PFSK-1 (cell line): ENCODE results near the gene ARNT2.

ENCODE experiments used
- FOXP2 ChIP-seq: optimal IDR thresholded peaks from 2 replicates; pipeline ENCODE3; 2011; ENCODE audit warnings: borderline replicate concordance, control low read depth, inconsistent platforms; ENCODE audit not compliant: insufficient read depth; ENCODE audit errors: extremely low read length, extremely low read depth
- POLR2AphosphoS5 ChIP-seq: IDR thresholded peaks from 2 replicates; pipeline ENCODE4 v1.6.1; 2012; ENCODE audit warnings: low read depth, mild to moderate bottlenecking, control low read depth, low read length, moderate library complexity
- SIN3A ChIP-seq: IDR thresholded peaks from 2 replicates; pipeline ENCODE4 v1.6.1; 2012; ENCODE audit warnings: mild to moderate bottlenecking, low read length, moderate library complexity, borderline replicate concordance; ENCODE audit not compliant: insufficient read depth
- TAF1 ChIP-seq: IDR thresholded peaks from 2 replicates; pipeline ENCODE4 v1.6.1; 2012; ENCODE audit warnings: low read length, control low read depth, borderline replicate concordance; ENCODE audit not compliant: insufficient read depth
- TF ChIP-seq, protein P1 (sequence below), 2 experiments: IDR thresholded peaks; 2 replicates each; pipeline versions ENCODE4 v1.6.1 to v1.8.0; 2011 to 2012; ENCODE audit warnings: low read depth in 2 of 2, low read length in 2 of 2, control low read depth in 1 of 2, inconsistent platforms in 1 of 2, mild to moderate bottlenecking in 1 of 2, moderate library complexity in 1 of 2; ENCODE audit not compliant: insufficient read depth in 1 of 2

Gene ARNT2

DNA sequence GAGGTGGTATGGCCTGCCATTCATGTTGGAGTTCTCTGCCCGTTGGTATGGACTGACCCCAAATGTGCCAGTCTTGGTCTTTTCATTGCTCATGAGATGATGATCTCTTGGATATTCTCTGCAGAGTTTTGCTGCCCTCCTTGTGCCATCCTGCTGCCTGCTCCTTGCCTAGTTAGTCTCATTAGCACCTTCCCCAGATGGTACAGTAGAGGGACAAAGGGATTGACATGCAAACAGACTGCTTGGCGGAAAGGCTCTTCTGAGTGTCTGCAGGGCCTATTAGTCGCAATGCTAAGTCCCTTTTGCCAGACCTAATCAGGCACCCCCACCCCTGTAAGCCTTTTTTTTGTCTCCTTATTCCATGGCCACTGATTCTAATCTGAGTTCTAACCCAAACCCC is 90.6 kb downstream of the ARNT2 start:
- no peak for TF ChIP-seq SIN3A
- no peak for TF ChIP-seq TAF1
- no peak for TF ChIP-seq FOXP2
- TF ChIP-seq, protein P1, sequence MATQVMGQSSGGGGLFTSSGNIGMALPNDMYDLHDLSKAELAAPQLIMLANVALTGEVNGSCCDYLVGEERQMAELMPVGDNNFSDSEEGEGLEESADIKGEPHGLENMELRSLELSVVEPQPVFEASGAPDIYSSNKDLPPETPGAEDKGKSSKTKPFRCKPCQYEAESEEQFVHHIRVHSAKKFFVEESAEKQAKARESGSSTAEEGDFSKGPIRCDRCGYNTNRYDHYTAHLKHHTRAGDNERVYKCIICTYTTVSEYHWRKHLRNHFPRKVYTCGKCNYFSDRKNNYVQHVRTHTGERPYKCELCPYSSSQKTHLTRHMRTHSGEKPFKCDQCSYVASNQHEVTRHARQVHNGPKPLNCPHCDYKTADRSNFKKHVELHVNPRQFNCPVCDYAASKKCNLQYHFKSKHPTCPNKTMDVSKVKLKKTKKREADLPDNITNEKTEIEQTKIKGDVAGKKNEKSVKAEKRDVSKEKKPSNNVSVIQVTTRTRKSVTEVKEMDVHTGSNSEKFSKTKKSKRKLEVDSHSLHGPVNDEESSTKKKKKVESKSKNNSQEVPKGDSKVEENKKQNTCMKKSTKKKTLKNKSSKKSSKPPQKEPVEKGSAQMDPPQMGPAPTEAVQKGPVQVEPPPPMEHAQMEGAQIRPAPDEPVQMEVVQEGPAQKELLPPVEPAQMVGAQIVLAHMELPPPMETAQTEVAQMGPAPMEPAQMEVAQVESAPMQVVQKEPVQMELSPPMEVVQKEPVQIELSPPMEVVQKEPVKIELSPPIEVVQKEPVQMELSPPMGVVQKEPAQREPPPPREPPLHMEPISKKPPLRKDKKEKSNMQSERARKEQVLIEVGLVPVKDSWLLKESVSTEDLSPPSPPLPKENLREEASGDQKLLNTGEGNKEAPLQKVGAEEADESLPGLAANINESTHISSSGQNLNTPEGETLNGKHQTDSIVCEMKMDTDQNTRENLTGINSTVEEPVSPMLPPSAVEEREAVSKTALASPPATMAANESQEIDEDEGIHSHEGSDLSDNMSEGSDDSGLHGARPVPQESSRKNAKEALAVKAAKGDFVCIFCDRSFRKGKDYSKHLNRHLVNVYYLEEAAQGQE (IDR thresholded peaks at IDR 0.05; ENCODE audit: insufficient read depth in 1 of 2, low read depth in 2 of 2, low read length in 2 of 2): no peak
- no peak for TF ChIP-seq POLR2AphosphoS5

DNA sequence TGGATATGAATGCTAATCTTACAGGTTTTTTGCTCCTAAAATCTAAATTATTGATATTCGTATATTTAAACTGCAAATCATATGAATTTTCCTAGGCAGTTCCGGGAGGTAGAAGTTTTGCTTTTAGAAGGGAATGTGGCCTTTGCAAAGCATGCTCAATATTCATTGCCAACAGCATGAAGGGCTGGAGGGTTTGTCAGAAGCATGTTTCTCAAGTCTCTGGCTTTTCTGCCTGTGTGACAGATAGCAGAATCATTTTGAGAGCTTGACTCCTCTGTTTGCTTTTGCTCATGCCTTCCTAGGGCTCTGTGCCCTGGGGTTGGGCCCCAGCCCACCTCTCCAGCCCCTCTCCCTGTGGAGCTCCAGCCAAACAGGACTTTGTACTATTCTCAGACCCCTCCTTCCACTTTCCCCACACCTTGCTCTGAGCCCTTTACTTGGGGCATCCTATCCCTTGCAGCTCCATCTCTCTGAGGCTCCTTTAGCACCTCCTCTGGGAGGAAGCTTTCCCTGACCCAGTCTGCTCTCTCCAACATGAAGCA is 91.3 kb downstream of the ARNT2 start:
- TF ChIP-seq FOXP2 (no peak), SIN3A (no peak), POLR2AphosphoS5 (no peak), TAF1 (no peak)
- TF ChIP-seq, protein P1 (IDR thresholded peaks at IDR 0.05; ENCODE audit: insufficient read depth in 1 of 2, low read depth in 2 of 2, low read length in 2 of 2): no peak

DNA sequence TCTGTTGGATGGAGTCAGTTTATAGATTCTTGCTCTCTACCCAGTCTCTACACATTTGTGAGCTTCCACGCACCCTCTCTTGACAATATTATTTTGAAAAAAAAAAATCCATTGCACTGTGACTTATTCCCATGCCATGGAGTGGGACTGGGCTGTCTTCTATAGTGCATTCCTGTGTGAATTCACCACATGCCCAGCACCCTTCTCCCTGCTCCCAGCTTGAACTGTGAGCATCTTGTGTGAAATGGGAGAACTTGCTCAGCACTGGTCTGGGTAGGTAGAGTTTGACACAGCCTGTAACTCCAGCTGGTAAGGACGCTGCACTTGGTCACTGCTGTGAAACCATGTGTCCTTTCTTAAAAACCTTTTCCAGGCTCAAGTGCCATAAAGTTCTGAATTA is 91.9 kb downstream of the ARNT2 start:
- TF ChIP-seq POLR2AphosphoS5: no peak
- TF ChIP-seq TAF1: no peak
- no peak for TF ChIP-seq FOXP2
- TF ChIP-seq, protein P1 (IDR thresholded peaks at IDR 0.05; ENCODE audit: insufficient read depth in 1 of 2, low read depth in 2 of 2, low read length in 2 of 2): no peak
- no peak for TF ChIP-seq SIN3A

DNA sequence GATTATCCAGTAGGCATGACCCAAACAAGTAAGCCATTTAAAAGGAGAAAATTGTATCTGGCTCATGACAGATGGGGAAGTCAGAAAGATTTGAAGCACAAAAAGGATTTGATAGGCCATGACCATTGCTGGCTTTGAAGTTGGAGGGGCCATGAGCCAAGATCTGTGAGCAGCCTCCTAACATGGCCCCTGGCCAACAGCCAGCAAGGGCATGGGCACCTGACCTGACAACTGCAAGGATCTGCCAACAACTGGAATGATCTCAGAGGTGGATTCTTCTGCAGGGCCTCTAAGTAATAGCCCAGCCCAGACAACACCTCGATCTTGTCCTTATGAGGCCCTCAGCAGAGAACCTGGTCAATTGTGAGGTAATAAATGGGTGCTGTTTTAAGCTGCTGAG is 93.0 kb downstream of the ARNT2 start:
- TF ChIP-seq, protein P1 (IDR thresholded peaks at IDR 0.05; ENCODE audit: insufficient read depth in 1 of 2, low read depth in 2 of 2, low read length in 2 of 2): no peak
- TF ChIP-seq TAF1: no peak
- TF ChIP-seq POLR2AphosphoS5: no peak
- TF ChIP-seq SIN3A: no peak
- no peak for TF ChIP-seq FOXP2

DNA sequence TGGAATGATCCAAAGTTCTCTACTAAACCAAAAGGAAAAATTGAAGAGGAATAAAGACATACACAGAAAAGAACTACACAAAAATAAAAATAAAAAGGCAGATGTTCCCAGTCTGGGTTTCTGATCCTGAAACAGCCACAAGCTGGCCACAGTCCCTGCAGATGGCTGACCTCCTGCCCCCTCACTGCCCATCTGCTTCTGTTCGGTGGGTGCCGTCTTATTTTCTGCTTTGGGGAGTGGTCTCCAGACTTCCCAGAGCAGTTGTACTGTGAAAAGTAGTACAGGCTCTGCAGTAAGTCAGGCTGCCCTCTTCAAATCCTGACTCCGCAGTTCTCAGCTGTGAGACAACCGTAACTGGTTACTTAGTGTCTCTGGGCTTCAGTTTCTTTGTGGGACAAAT is 94.5 kb downstream of the ARNT2 start:
- TF ChIP-seq FOXP2 (no peak), TAF1 (no peak), POLR2AphosphoS5 (no peak), SIN3A (no peak)
- TF ChIP-seq, protein P1 (IDR thresholded peaks at IDR 0.05; ENCODE audit: insufficient read depth in 1 of 2, low read depth in 2 of 2, low read length in 2 of 2): no peak
